Endothelial cell (in vitro differentiated cells): ENCODE measurements around the gene RPL27A. TPM values are rescaled to one million over a fixed set of nuclear protein-coding genes. Genes with fewer than 3 reads are reported as not detected.
"Not testable (repeated sequence)": the region's sequence is repeated elsewhere in the genome, so short reads cannot be mapped to it uniquely, and the experiment has no call there.

Experiments
- DNase-seq: peaks from one replicate; pipeline ENCODE4 v3.0.0; 2021; ENCODE audit warnings: low spot score
- H3K27ac Mint-ChIP-seq: one replicate; pipeline ENCODE4 v1.8.0; 2021; ENCODE audit warnings: mixed read lengths, inconsistent platforms; ENCODE audit not compliant: unreplicated experiment
- H3K27me3 Mint-ChIP-seq: one replicate; pipeline ENCODE4 v1.8.0; 2021; ENCODE audit warnings: mild to moderate bottlenecking, moderate library complexity, mixed read lengths, inconsistent platforms; ENCODE audit not compliant: unreplicated experiment
- H3K36me3 Mint-ChIP-seq: one replicate; pipeline ENCODE4 v1.8.0; 2021; ENCODE audit warnings: mild to moderate bottlenecking, low read depth, mixed read lengths, inconsistent platforms; ENCODE audit not compliant: unreplicated experiment
- H3K4me1 Mint-ChIP-seq: one replicate; pipeline ENCODE4 v1.8.0; 2021; ENCODE audit warnings: mild to moderate bottlenecking, mixed read lengths, inconsistent platforms; ENCODE audit not compliant: unreplicated experiment
- H3K4me3 Mint-ChIP-seq: one replicate; pipeline ENCODE4 v1.8.0; 2021; ENCODE audit warnings: mild to moderate bottlenecking, mixed read lengths, inconsistent platforms; ENCODE audit not compliant: unreplicated experiment
- H3K9me3 Mint-ChIP-seq: one replicate; pipeline ENCODE4 v1.8.0; 2021; ENCODE audit warnings: mixed read lengths, inconsistent platforms; ENCODE audit not compliant: unreplicated experiment
- CTCF ChIP-seq: fragments of 200-600 bp; sonication (generic); IDR thresholded peaks from one replicate; pipeline ENCODE4 v1.5.0; 2021; ENCODE audit warnings: antibody characterized with exemption; ENCODE audit not compliant: unreplicated experiment
- total RNA-seq: library from RNA; stranded (reverse); fragmentation: NEBNext Ultra II Directional; extraction: Animal tissue kit (Norgen Biotek cat#: 25700); gene quantifications from one replicate; pipeline ENCODE4 v1.2.1, GENCODE V29; 2021; ENCODE audit not compliant: unreplicated experiment

Gene RPL27A
- total RNA-seq, 1 donor from 2014 or later: 1,456 TPM

GRCh38 chr11:8661001-8661795 is 21.4 kb upstream of the RPL27A start:
- no peak overlapping the region for H3K4me3 Mint-ChIP-seq
- DNase-seq: no peak
- H3K27me3 Mint-ChIP-seq: peaks cover 3% of the 10 kb centered on the region
- no peak for TF ChIP-seq CTCF
- H3K4me1 Mint-ChIP-seq: no peaks in the 10 kb centered on the region
- no peaks in the 10 kb centered on the region for H3K9me3 Mint-ChIP-seq
- H3K27ac Mint-ChIP-seq: no peak overlapping the region
- peaks cover 3% of the 10 kb centered on the region for H3K36me3 Mint-ChIP-seq

GRCh38 chr11:8665222-8665621 is 17.4 kb upstream of the RPL27A start:
- H3K36me3 Mint-ChIP-seq: peaks cover under 1% of the 10 kb centered on the region
- no peak for TF ChIP-seq CTCF
- no peaks in the 10 kb centered on the region for H3K9me3 Mint-ChIP-seq
- no peaks in the 10 kb centered on the region for H3K4me1 Mint-ChIP-seq
- H3K27me3 Mint-ChIP-seq: peaks cover 6% of the 10 kb centered on the region
- H3K4me3 Mint-ChIP-seq: no peak overlapping the region
- no peak overlapping the region for H3K27ac Mint-ChIP-seq
- DNase-seq: no peak

- not testable (repeated sequence) for H3K27ac Mint-ChIP-seq, H3K4me3 Mint-ChIP-seq, H3K36me3 Mint-ChIP-seq, H3K9me3 Mint-ChIP-seq, DNase-seq, H3K27me3 Mint-ChIP-seq
- H3K4me1 Mint-ChIP-seq: peaks cover 12% of the 10 kb centered on the region
These were observed 12.5 kb upstream of the RPL27A start for GRCh38 chr11:8670081-8670480.

- Mint-ChIP-seq H3K4me1 (peaks cover 12% of the 10 kb centered on the region), H3K27me3 (peaks cover 3% of the 10 kb centered on the region), H3K9me3 (no peaks in the 10 kb centered on the region), H3K4me3 (no peak overlapping the region), H3K36me3 (no peaks in the 10 kb centered on the region), H3K27ac (peak overlapping the region; percentile 90)
- peak; percentile 15 for DNase-seq
- TF ChIP-seq CTCF: no peak
These were observed 11.4 kb upstream of the RPL27A start for GRCh38 chr11:8671193-8671612.

GRCh38 chr11:8671651-8672062 is 10.9 kb upstream of the RPL27A start:
- H3K27ac Mint-ChIP-seq: peak overlapping the region; percentile 90

More at GRCh38 chr11:8671651-8672062, 10.9 kb upstream of the RPL27A start:
- no peak for TF ChIP-seq CTCF
- no peak overlapping the region for H3K4me3 Mint-ChIP-seq
- peaks cover 12% of the 10 kb centered on the region for H3K4me1 Mint-ChIP-seq
- no peaks in the 10 kb centered on the region for H3K9me3 Mint-ChIP-seq
- no peak for DNase-seq
- no peaks in the 10 kb centered on the region for H3K27me3 Mint-ChIP-seq
- no peaks in the 10 kb centered on the region for H3K36me3 Mint-ChIP-seq
